GM21786 (cell line): ENCODE data around the gene DCC.

ENCODE experiments used
- ATAC-seq: cut with Tn5 transposase; IDR thresholded peaks from one replicate; pipeline ENCODE4 v1.9.1; 2021; ENCODE audit not compliant: unreplicated experiment

The DCC gene

GRCh38 chr18:52588931-52589330 is 248.9 kb downstream of the DCC start:
- no peak for ATAC-seq

- no peak for ATAC-seq
These were observed 256.9 kb downstream of the DCC start for GRCh38 chr18:52596748-52597435.

GRCh38 chr18:52598921-52599320 is 258.9 kb downstream of the DCC start:
- no peak for ATAC-seq

- ATAC-seq = no peak
These were observed 262.8 kb downstream of the DCC start for GRCh38 chr18:52602820-52603219.

GRCh38 chr18:52605345-52605744 is 265.3 kb downstream of the DCC start:
- ATAC-seq = no peak

GRCh38 chr18:52607985-52608384 is 268.0 kb downstream of the DCC start:
- ATAC-seq = no peak

- no peak for ATAC-seq
These were observed 270.6 kb downstream of the DCC start for GRCh38 chr18:52610451-52611115.

GRCh38 chr18:52612406-52612805 is 272.4 kb downstream of the DCC start:
- ATAC-seq = no peak

GRCh38 chr18:52615321-52615720 is 275.3 kb downstream of the DCC start:
- no peak for ATAC-seq

- ATAC-seq = peak; percentile 87
These were observed 275.9 kb downstream of the DCC start for GRCh38 chr18:52615943-52616342.

- ATAC-seq = no peak
These were observed 277.9 kb downstream of the DCC start for GRCh38 chr18:52617931-52618330.

- ATAC-seq = no peak
These were observed 281.0 kb downstream of the DCC start for GRCh38 chr18:52620926-52621439.

GRCh38 chr18:52624702-52625101 is 284.7 kb downstream of the DCC start:
- ATAC-seq = no peak

GRCh38 chr18:52636536-52636935 is 296.5 kb downstream of the DCC start:
- no peak for ATAC-seq

GRCh38 chr18:52648201-52648600 is 308.2 kb downstream of the DCC start:
- ATAC-seq = no peak

GRCh38 chr18:52652391-52652790 is 312.4 kb downstream of the DCC start:
- ATAC-seq = no peak

- ATAC-seq = no peak
These were observed 317.2 kb downstream of the DCC start for GRCh38 chr18:52657043-52657805.

- no peak for ATAC-seq
These were observed 327.6 kb downstream of the DCC start for GRCh38 chr18:52667463-52668065.

GRCh38 chr18:52670896-52671295 is 330.9 kb downstream of the DCC start:
- ATAC-seq = no peak

GRCh38 chr18:52678034-52678433 is 338.0 kb downstream of the DCC start:
- no peak for ATAC-seq

- ATAC-seq = no peak
These were observed 338.6 kb downstream of the DCC start for GRCh38 chr18:52678551-52678950.
